WTC11 (cell line): ENCODE measurements around the gene MT2A. TPM values are rescaled to one million over a fixed set of nuclear protein-coding genes. Genes with fewer than 3 reads are reported as not detected.

ENCODE experiments used
- ATAC-seq: fragments of 200-7000 bp; cut with Tn5 transposase; 2 replicates; pipeline ENCODE4 v1.10.0; 2021; ENCODE audit warnings: mild to moderate bottlenecking, moderate library complexity
- CTCF ChIA-PET: fragments of 300-600 bp; sonication (Branson Sonifier 250); formaldehyde crosslinking; loops from one replicate; lab custom pipeline; 2021; ENCODE audit warnings: antibody characterized with exemption; lab: Charles Lee
- POLR2A ChIA-PET: fragments of 350-600 bp; sonication (Branson Sonifier 250); formaldehyde crosslinking; loops from one replicate; lab custom pipeline; 2021; ENCODE audit warnings: antibody characterized with exemption; lab: Charles Lee
- DNase-seq: peaks from one replicate; pipeline ENCODE4 v3.0.0; 2021; ENCODE audit warnings: low spot score
- H3K27ac Mint-ChIP-seq: 2 replicates; pipeline ENCODE4 v1.8.0; 2021; ENCODE audit warnings: mixed read lengths
- H3K27me3 Mint-ChIP-seq: 2 replicates; pipeline ENCODE4 v1.8.0; 2021; ENCODE audit warnings: low read depth, mild to moderate bottlenecking, moderate library complexity, mixed read lengths
- H3K36me3 Mint-ChIP-seq: 2 replicates; pipeline ENCODE4 v1.8.0; 2021; ENCODE audit warnings: mixed read lengths
- H3K4me1 Mint-ChIP-seq: 2 replicates; pipeline ENCODE4 v1.8.0; 2022; ENCODE audit warnings: mixed read lengths
- H3K4me3 Mint-ChIP-seq: 2 replicates; pipeline ENCODE4 v1.8.0; 2021; ENCODE audit warnings: mild to moderate bottlenecking, moderate library complexity, mixed read lengths
- H3K9me3 Mint-ChIP-seq: 2 replicates; pipeline ENCODE4 v1.8.0; 2021; ENCODE audit warnings: mixed read lengths
- CREB1 ChIP-seq: sonication (generic); formaldehyde crosslinking; IDR thresholded peaks from 2 replicates; pipeline ENCODE4 v1.8.0; 2023; ENCODE audit warnings: mild to moderate bottlenecking, missing genetic modification reagents
- EMX1 ChIP-seq: fragments of 250-450 bp; sonication (Bioruptor Pico); IDR thresholded peaks from 2 replicates; pipeline ENCODE4 v1.8.0; 2021; ENCODE audit warnings: mild to moderate bottlenecking
- FOXK1 ChIP-seq: sonication (generic); formaldehyde crosslinking; IDR thresholded peaks from 2 replicates; pipeline ENCODE4 v1.8.0; 2022; ENCODE audit warnings: mild to moderate bottlenecking, moderate library complexity, missing genetic modification reagents
- FOXP1 ChIP-seq: sonication (generic); formaldehyde crosslinking; IDR thresholded peaks from 2 replicates; pipeline ENCODE4 v1.8.0; 2022; ENCODE audit warnings: missing genetic modification reagents, mild to moderate bottlenecking, moderate library complexity, borderline replicate concordance
- GABPB1 ChIP-seq: sonication (generic); formaldehyde crosslinking; IDR thresholded peaks from 2 replicates; pipeline ENCODE4 v1.8.1; 2023; ENCODE audit warnings: mild to moderate bottlenecking, missing genetic modification reagents
- HMGA2 ChIP-seq: fragments of 250-450 bp; sonication (Bioruptor Pico); IDR thresholded peaks from 2 replicates; pipeline ENCODE4 v1.4.0; 2021; ENCODE audit warnings: mild to moderate bottlenecking, moderate library complexity
- MYBL2 ChIP-seq: sonication (generic); formaldehyde crosslinking; IDR thresholded peaks from 2 replicates; pipeline ENCODE4 v1.8.1; 2023; ENCODE audit warnings: mild to moderate bottlenecking, moderate library complexity, missing genetic modification reagents
- NFYB ChIP-seq: sonication (generic); formaldehyde crosslinking; conservative IDR thresholded peaks from 2 replicates; pipeline ENCODE4 v1.8.0; 2022; ENCODE audit warnings: low read depth, missing genetic modification reagents
- NR3C1 ChIP-seq: sonication (generic); formaldehyde crosslinking; conservative IDR thresholded peaks from 2 replicates; pipeline ENCODE4 v1.8.1; 2023; ENCODE audit warnings: low read depth, mild to moderate bottlenecking, missing genetic modification reagents
- TEAD4 ChIP-seq: sonication (generic); formaldehyde crosslinking; IDR thresholded peaks from 2 replicates; pipeline ENCODE4 v1.8.0; 2022; ENCODE audit warnings: mild to moderate bottlenecking, missing genetic modification reagents
- ZNF219 ChIP-seq: sonication (generic); formaldehyde crosslinking; IDR thresholded peaks from 2 replicates; pipeline ENCODE4 v1.8.0; 2023; ENCODE audit warnings: missing genetic modification reagents, mild to moderate bottlenecking, borderline replicate concordance
- ZNF281 ChIP-seq: sonication (generic); formaldehyde crosslinking; IDR thresholded peaks from 2 replicates; pipeline ENCODE4 v1.8.0; 2023; ENCODE audit warnings: mild to moderate bottlenecking, missing genetic modification reagents
- total RNA-seq: library from RNA; stranded (reverse); gene quantifications from 3 replicates; pipeline ENCODE4 v1.2.3, GENCODE V29; 2021
- TF ChIP-seq, protein P1 (sequence below): sonication (generic); formaldehyde crosslinking; IDR thresholded peaks from 2 replicates; pipeline ENCODE4 v1.8.1; 2023; ENCODE audit warnings: mild to moderate bottlenecking, moderate library complexity, missing genetic modification reagents
- TF ChIP-seq, protein P2 (sequence below): fragments of 250-450 bp; sonication (Bioruptor Pico); IDR thresholded peaks from 2 replicates; pipeline ENCODE4 v2.1.2; 2022; ENCODE audit warnings: mild to moderate bottlenecking, moderate library complexity
- TF ChIP-seq, protein P3 (sequence below): sonication (generic); formaldehyde crosslinking; IDR thresholded peaks from 2 replicates; pipeline ENCODE4 v1.8.1; 2022; ENCODE audit warnings: mild to moderate bottlenecking, missing genetic modification reagents, moderate library complexity, borderline replicate concordance
- TF ChIP-seq, protein P4 (sequence below): sonication (generic); formaldehyde crosslinking; IDR thresholded peaks from 2 replicates; pipeline ENCODE4 v1.8.1; 2023; ENCODE audit warnings: mild to moderate bottlenecking, missing genetic modification reagents, borderline replicate concordance

Gene MT2A
- total RNA-seq, 1 experiment from 2014 or later = 139 TPM

DNA sequence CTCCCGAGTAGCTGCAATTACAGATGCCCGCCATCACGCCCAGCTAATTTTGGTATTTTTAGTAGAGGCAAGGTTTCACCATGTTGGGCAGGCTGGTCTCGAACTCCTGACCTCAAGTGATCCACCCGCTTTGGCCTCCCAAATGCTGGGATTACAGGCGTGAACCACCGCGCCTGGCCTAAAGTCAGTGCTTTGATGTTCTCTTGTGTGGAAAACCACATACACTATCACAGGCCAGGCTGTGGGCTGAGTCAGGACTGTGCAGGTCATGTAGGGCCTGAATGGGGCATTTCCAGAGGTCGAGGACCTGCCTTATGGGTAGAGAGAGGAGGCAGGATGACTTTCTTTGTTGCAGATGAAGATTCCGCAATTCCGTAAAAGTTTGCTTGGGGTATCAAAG is 24.1 kb upstream of the MT2A start:
- Mint-ChIP-seq H3K36me3 (no peaks in the 10 kb centered on the region), H3K27ac (no peak overlapping the region), H3K4me3 (no peak overlapping the region), H3K27me3 (peaks cover 37% of the 10 kb centered on the region), H3K4me1 (peaks cover 10% of the 10 kb centered on the region), H3K9me3 (no peaks in the 10 kb centered on the region)
- CTCF ChIA-PET = no interaction called here
- ATAC-seq (no peak), DNase-seq (no peak)
- TF ChIP-seq ZNF281 (CRISPR knock-in tag) = no peak
- TF ChIP-seq CREB1 (CRISPR knock-in tag) = no peak
- TF ChIP-seq FOXP1 (CRISPR knock-in tag) = no peak
- TF ChIP-seq TEAD4 (CRISPR knock-in tag) = no peak
- no peak for TF ChIP-seq HMGA2
- TF ChIP-seq MYBL2 = no peak
- no peak for TF ChIP-seq NFYB (CRISPR knock-in tag)
- TF ChIP-seq NR3C1 (CRISPR knock-in tag) = no peak
- no peak for TF ChIP-seq ZNF219 (CRISPR knock-in tag)
- POLR2A ChIA-PET = no interaction called here

DNA sequence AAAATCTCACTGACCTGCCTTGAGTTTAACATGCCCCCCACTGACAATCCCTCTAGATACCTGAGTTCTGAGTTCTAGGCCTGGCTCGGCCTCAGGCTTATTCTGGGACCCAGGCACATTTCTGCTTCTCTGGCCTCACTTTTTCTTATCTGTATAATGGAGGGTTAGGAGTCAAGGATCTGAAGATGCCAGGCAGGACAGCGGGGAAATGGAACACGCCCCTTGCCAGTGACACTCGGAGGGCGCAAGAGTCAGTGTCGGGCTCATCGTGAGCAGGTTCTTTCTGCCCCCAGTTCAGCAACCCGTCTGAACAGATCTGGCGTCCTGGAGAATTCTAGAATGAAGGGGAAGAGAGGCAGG is 19.6 kb upstream of the MT2A start:
- H3K36me3 Mint-ChIP-seq = no peaks in the 10 kb centered on the region
- no peak for DNase-seq
- CTCF ChIA-PET = interaction anchor here (0.6 to 2.0 kb wide), 2 partner anchors 12 to 32 kb away, joined by 3 to 9 read pairs; no protein-coding TSS in a partner anchor
- no peak overlapping the region for H3K27ac Mint-ChIP-seq
- no peak for TF ChIP-seq GABPB1 (CRISPR knock-in tag)
- no peak for TF ChIP-seq NR3C1 (CRISPR knock-in tag)
- no peak for TF ChIP-seq EMX1 (CRISPR knock-in tag)
- TF ChIP-seq FOXK1 (CRISPR knock-in tag) = no peak
- TF ChIP-seq, protein P1, sequence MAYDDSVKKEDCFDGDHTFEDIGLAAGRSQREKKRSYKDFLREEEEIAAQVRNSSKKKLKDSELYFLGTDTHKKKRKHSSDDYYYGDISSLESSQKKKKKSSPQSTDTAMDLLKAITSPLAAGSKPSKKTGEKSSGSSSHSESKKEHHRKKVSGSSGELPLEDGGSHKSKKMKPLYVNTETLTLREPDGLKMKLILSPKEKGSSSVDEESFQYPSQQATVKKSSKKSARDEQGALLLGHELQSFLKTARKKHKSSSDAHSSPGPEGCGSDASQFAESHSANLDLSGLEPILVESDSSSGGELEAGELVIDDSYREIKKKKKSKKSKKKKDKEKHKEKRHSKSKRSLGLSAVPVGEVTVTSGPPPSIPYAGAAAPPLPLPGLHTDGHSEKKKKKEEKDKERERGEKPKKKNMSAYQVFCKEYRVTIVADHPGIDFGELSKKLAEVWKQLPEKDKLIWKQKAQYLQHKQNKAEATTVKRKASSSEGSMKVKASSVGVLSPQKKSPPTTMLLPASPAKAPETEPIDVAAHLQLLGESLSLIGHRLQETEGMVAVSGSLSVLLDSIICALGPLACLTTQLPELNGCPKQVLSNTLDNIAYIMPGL (CRISPR knock-in tag) = no peak
- TF ChIP-seq, protein P2, sequence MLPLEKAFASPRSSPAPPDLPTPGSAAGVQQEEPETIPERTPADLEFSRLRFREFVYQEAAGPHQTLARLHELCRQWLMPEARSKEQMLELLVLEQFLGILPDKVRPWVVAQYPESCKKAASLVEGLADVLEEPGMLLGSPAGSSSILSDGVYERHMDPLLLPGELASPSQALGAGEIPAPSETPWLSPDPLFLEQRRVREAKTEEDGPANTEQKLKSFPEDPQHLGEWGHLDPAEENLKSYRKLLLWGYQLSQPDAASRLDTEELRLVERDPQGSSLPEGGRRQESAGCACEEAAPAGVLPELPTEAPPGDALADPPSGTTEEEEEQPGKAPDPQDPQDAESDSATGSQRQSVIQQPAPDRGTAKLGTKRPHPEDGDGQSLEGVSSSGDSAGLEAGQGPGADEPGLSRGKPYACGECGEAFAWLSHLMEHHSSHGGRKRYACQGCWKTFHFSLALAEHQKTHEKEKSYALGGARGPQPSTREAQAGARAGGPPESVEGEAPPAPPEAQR (CRISPR knock-in tag) = no peak
- TF ChIP-seq, protein P3, sequence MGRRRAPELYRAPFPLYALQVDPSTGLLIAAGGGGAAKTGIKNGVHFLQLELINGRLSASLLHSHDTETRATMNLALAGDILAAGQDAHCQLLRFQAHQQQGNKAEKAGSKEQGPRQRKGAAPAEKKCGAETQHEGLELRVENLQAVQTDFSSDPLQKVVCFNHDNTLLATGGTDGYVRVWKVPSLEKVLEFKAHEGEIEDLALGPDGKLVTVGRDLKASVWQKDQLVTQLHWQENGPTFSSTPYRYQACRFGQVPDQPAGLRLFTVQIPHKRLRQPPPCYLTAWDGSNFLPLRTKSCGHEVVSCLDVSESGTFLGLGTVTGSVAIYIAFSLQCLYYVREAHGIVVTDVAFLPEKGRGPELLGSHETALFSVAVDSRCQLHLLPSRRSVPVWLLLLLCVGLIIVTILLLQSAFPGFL (CRISPR knock-in tag) = no peak
- TF ChIP-seq, protein P4, sequence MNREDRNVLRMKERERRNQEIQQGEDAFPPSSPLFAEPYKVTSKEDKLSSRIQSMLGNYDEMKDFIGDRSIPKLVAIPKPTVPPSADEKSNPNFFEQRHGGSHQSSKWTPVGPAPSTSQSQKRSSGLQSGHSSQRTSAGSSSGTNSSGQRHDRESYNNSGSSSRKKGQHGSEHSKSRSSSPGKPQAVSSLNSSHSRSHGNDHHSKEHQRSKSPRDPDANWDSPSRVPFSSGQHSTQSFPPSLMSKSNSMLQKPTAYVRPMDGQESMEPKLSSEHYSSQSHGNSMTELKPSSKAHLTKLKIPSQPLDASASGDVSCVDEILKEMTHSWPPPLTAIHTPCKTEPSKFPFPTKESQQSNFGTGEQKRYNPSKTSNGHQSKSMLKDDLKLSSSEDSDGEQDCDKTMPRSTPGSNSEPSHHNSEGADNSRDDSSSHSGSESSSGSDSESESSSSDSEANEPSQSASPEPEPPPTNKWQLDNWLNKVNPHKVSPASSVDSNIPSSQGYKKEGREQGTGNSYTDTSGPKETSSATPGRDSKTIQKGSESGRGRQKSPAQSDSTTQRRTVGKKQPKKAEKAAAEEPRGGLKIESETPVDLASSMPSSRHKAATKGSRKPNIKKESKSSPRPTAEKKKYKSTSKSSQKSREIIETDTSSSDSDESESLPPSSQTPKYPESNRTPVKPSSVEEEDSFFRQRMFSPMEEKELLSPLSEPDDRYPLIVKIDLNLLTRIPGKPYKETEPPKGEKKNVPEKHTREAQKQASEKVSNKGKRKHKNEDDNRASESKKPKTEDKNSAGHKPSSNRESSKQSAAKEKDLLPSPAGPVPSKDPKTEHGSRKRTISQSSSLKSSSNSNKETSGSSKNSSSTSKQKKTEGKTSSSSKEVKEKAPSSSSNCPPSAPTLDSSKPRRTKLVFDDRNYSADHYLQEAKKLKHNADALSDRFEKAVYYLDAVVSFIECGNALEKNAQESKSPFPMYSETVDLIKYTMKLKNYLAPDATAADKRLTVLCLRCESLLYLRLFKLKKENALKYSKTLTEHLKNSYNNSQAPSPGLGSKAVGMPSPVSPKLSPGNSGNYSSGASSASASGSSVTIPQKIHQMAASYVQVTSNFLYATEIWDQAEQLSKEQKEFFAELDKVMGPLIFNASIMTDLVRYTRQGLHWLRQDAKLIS (CRISPR knock-in tag) = no peak
- peaks cover 78% of the 10 kb centered on the region for H3K27me3 Mint-ChIP-seq
- H3K4me3 Mint-ChIP-seq = peak overlapping the region; percentile 83
- POLR2A ChIA-PET = no interaction called here
- no peak; the same call in 1 of the 2 replicates for ATAC-seq
- H3K4me1 Mint-ChIP-seq = peaks cover 14% of the 10 kb centered on the region
- no peaks in the 10 kb centered on the region for H3K9me3 Mint-ChIP-seq
